GM13976 (cell line): ENCODE measurements around the gene FBXO45.

Experiments used
- DNase-seq: peaks from one replicate; pipeline ENCODE4 v3.0.0; 2012; ENCODE audit warnings: low spot score
- CTCF ChIP-seq: IDR thresholded peaks from 2 replicates; pipeline ENCODE4 v1.5.1; 2012; ENCODE audit warnings: borderline replicate concordance, mild to moderate bottlenecking; ENCODE audit not compliant: insufficient read depth; ENCODE audit errors: extremely low read depth, missing control alignments, control extremely low read depth
- in situ Hi-C: fragments of 300-500 bp; cut with MboI; formaldehyde crosslinking; loops from one replicate; pipeline ENCODE4 v1.12.0; 2022; ENCODE audit warnings: low sequenced_read_pairs, mixed read lengths, inconsistent platforms; ENCODE audit not compliant: unreplicated experiment

The FBXO45 gene

GRCh38 chr3:196621611-196622010, 53.2 kb downstream of the FBXO45 start:
- TF ChIP-seq CTCF, result no peak
- in situ Hi-C loops, result no loop called here
- no peak for DNase-seq

GRCh38 chr3:196624067-196624790, 55.8 kb downstream of the FBXO45 start:
- DNase-seq, result peak; percentile 65
- TF ChIP-seq CTCF, result no peak
- in situ Hi-C loops, result no loop called here

- in situ Hi-C loops, result no loop called here
- TF ChIP-seq CTCF, result no peak
Observed at GRCh38 chr3:196624907-196625306, 56.4 kb downstream of the FBXO45 start.

GRCh38 chr3:196625331-196625730, 56.9 kb downstream of the FBXO45 start:
- no peak for TF ChIP-seq CTCF
- no peak for DNase-seq
- in situ Hi-C loops, result no loop called here

More at GRCh38 chr3:196624907-196625306, 56.4 kb downstream of the FBXO45 start:
- DNase-seq, result no peak

GRCh38 chr3:196627918-196628231, 59.4 kb downstream of the FBXO45 start:
- no peak for TF ChIP-seq CTCF
- in situ Hi-C loops, result no loop called here
- DNase-seq, result no peak

GRCh38 chr3:196629228-196629627, 60.8 kb downstream of the FBXO45 start:
- TF ChIP-seq CTCF, result no peak
- no peak for DNase-seq
- in situ Hi-C loops, result no loop called here

GRCh38 chr3:196631682-196632045, 63.2 kb downstream of the FBXO45 start:
- TF ChIP-seq CTCF, result no peak
- in situ Hi-C loops, result no loop called here
- DNase-seq, result no peak
